Measurements from ENCODE around the gene DNAH11. TPM values are rescaled to one million over a fixed set of nuclear protein-coding genes. Genes with fewer than 3 reads are reported as not detected.

The DNAH11 gene
- total and polyA plus RNA-seq, 2 of the 13 experiments (the other 11 are each of a cell fraction or from before 2014, with no cell fraction given): not detected

- BruUV-seq (replicated peaks): no TSS peak
- no peak for DNase-seq (ENCODE audit: low spot score)
- no peak for FAIRE-seq
- ATAC-seq: no peak
- Histone ChIP-seq H3K9ac (ENCODE audit: insufficient read depth, low read depth, low read length) (no peak overlapping the region), H3K27ac (ENCODE audit: extremely low read length, insufficient read depth, low read length) (no peak overlapping the region), H4K20me1 (ENCODE audit: insufficient read depth, low read length) (no peaks in the 10 kb centered on the region), H3K9me3 (ENCODE audit: low read length) (no peaks in the 10 kb centered on the region), H3K27me3 (ENCODE audit: control insufficient read depth in 1 of 2, insufficient read depth in 2 of 2, low read length in 2 of 2) (no peaks in the 10 kb centered on the region), H3K4me1 (ENCODE audit: insufficient read depth, low read length) (no peaks in the 10 kb centered on the region), H3K36me3 (replicated peaks in 1 of 2; ENCODE audit: control insufficient read depth in 1 of 2, insufficient read depth in 2 of 2, low read length in 2 of 2) (no peaks in the 10 kb centered on the region), H3K4me3 (replicated peaks in 1 of 3; ENCODE audit: insufficient read depth in 1 of 3, low read depth in 2 of 3, low read length in 3 of 3) (no peak overlapping the region), H2AFZ (ENCODE audit: low read length) (no peak overlapping the region), H3K79me2 (ENCODE audit: insufficient read depth, low read length) (no peaks in the 10 kb centered on the region), H3K4me2 (ENCODE audit: low read depth, low read length) (no peak overlapping the region)
- CTCF ChIA-PET (ENCODE audit: low intra/inter-chr PET ratio, low total read pairs): no interaction called here
- POLR2A ChIA-PET: no interaction called here
- TF ChIP-seq SRSF4 (IDR thresholded peaks at IDR 0.05; ENCODE audit: low read depth, low read length, poor library complexity, severe bottlenecking) (no peak), HNRNPLL (IDR thresholded peaks at IDR 0.05; ENCODE audit: low read depth, low read length, poor library complexity, severe bottlenecking) (no peak), ZNF75D (CRISPR knock-in tag; IDR thresholded peaks at IDR 0.05; ENCODE audit: borderline replicate concordance) (no peak), ZNF225 (CRISPR knock-in tag; IDR thresholded peaks at IDR 0.05) (no peak), ZNF335 (CRISPR knock-in tag; IDR thresholded peaks at IDR 0.05) (no peak), KAT7 (CRISPR knock-in tag; IDR thresholded peaks at IDR 0.05; ENCODE audit: borderline replicate concordance) (no peak), ZNF775 (CRISPR knock-in tag; IDR thresholded peaks at IDR 0.05; ENCODE audit: borderline replicate concordance) (no peak)
- in situ Hi-C loops (cut with HindIII; ENCODE audit: extremely low pct_ligation_motif_present, low pct_unique_long_range_greater_than_20kb): no loop called here
- 0% methylated on average over 3 of the region's 3 CpGs for WGBS (ENCODE audit: low lambda C conversion rate)
- intact Hi-C loops (cut with micrococcal nuclease; ENCODE audit: unreplicated experiment): no loop called here
Measured at GRCh38 chr7:21819048-21819447, 276.2 kb downstream of the DNAH11 start.

- Histone ChIP-seq H3K4me3 (replicated peaks in 1 of 3; ENCODE audit: insufficient read depth in 1 of 3, low read depth in 2 of 3, low read length in 3 of 3) (no peak overlapping the region), H3K4me2 (ENCODE audit: low read depth, low read length) (no peak overlapping the region), H3K79me2 (ENCODE audit: insufficient read depth, low read length) (no peaks in the 10 kb centered on the region), H3K36me3 (replicated peaks in 1 of 2; ENCODE audit: control insufficient read depth in 1 of 2, insufficient read depth in 2 of 2, low read length in 2 of 2) (no peaks in the 10 kb centered on the region), H3K4me1 (ENCODE audit: insufficient read depth, low read length) (no peaks in the 10 kb centered on the region), H3K9me3 (ENCODE audit: low read length) (no peaks in the 10 kb centered on the region), H4K20me1 (ENCODE audit: insufficient read depth, low read length) (no peaks in the 10 kb centered on the region), H2AFZ (ENCODE audit: low read length) (no peak overlapping the region), H3K27me3 (ENCODE audit: control insufficient read depth in 1 of 2, insufficient read depth in 2 of 2, low read length in 2 of 2) (no peaks in the 10 kb centered on the region), H3K27ac (ENCODE audit: extremely low read length, insufficient read depth, low read length) (no peak overlapping the region), H3K9ac (ENCODE audit: insufficient read depth, low read depth, low read length) (no peak overlapping the region)
- in situ Hi-C loops (cut with HindIII; ENCODE audit: extremely low pct_ligation_motif_present, low pct_unique_long_range_greater_than_20kb): no loop called here
- no peak for FAIRE-seq
- ChIA-PET CTCF (ENCODE audit: low intra/inter-chr PET ratio, low total read pairs) (no interaction called here), POLR2A (no interaction called here)
- intact Hi-C loops (cut with micrococcal nuclease; ENCODE audit: unreplicated experiment): no loop called here
- TF ChIP-seq BRD4 (CRISPR knock-in tag; IDR thresholded peaks at IDR 0.05): no peak
- no peak for TF ChIP-seq CHCHD3 (CRISPR knock-in tag; IDR thresholded peaks at IDR 0.05)
- TF ChIP-seq PTBP1 (IDR thresholded peaks at IDR 0.05; ENCODE audit: low read depth, low read length, poor library complexity, severe bottlenecking): no peak
- TF ChIP-seq KAT8 (CRISPR knock-in tag; IDR thresholded peaks at IDR 0.05): no peak
- TF ChIP-seq ZNF20 (CRISPR knock-in tag; IDR thresholded peaks at IDR 0.05): no peak
- no peak for TF ChIP-seq ZNF468 (CRISPR knock-in tag; IDR thresholded peaks at IDR 0.05)
- no peak for TF ChIP-seq TCF7 (IDR thresholded peaks at IDR 0.05; ENCODE audit: low read depth)
- TF ChIP-seq ZNF563 (CRISPR knock-in tag; IDR thresholded peaks at IDR 0.05): no peak
- TF ChIP-seq HDAC6 (IDR thresholded peaks at IDR 0.05; ENCODE audit: low read depth, low read length): no peak
- TF ChIP-seq GTF2F1 (IDR thresholded peaks at IDR 0.05; ENCODE audit: low read length): no peak
- TF ChIP-seq REXO4 (CRISPR knock-in tag; IDR thresholded peaks at IDR 0.05; ENCODE audit: borderline replicate concordance): no peak
- WGBS (ENCODE audit: low lambda C conversion rate): 1% methylated on average over 6 of the region's 6 CpGs
- no peak for ATAC-seq
- no peak for DNase-seq (ENCODE audit: low spot score)
- BruUV-seq (replicated peaks): no TSS peak
Measured at GRCh38 chr7:21828841-21829240, 286.0 kb downstream of the DNAH11 start.

Data from HepG2 (cell line).